GM23338 (cell line): Measurements from ENCODE around the gene CLPTM1L. TPM values are rescaled to one million over a fixed set of nuclear protein-coding genes. Genes with fewer than 3 reads are reported as not detected.

Experiments used
- ATAC-seq: fragments of 200-7000 bp; cut with Tn5 transposase; 3 replicates; pipeline ENCODE4 v1.9.1; 2020
- DNase-seq: peaks from one replicate; pipeline ENCODE4 v3.0.0-alpha.2; 2015; ENCODE audit warnings: low spot score
- H2AFZ ChIP-seq: fragments of 200-600 bp; sonication (generic); 2 replicates; pipeline ENCODE4 v1.8.0; 2016; ENCODE audit warnings: antibody characterized with exemption, mild to moderate bottlenecking, moderate library complexity
- H3F3A ChIP-seq: fragments of 200-600 bp; sonication (generic); replicated peaks from 2 replicates; pipeline ENCODE4 v1.8.0; 2017; ENCODE audit warnings: antibody characterized with exemption, mixed run types, low read depth
- H3K27ac ChIP-seq: fragments of 200-600 bp; sonication (generic); 2 replicates; pipeline ENCODE4 v1.6.1; 2016; ENCODE audit warnings: low read depth
- H3K27me3 ChIP-seq: fragments of 200-600 bp; sonication (generic); 2 replicates; pipeline ENCODE4 v1.8.0; 2016; ENCODE audit warnings: mild to moderate bottlenecking, mixed run types, moderate library complexity; ENCODE audit not compliant: insufficient read depth
- H3K36me3 ChIP-seq: fragments of 200-600 bp; sonication (generic); 2 replicates; pipeline ENCODE4 v1.8.0; 2016; ENCODE audit warnings: mild to moderate bottlenecking; ENCODE audit not compliant: insufficient read depth
- H3K4me1 ChIP-seq: fragments of 200-600 bp; sonication (generic); 2 replicates; pipeline ENCODE4 v1.8.0; 2016; ENCODE audit warnings: mild to moderate bottlenecking, moderate library complexity; ENCODE audit not compliant: insufficient read depth
- H3K4me2 ChIP-seq: fragments of 200-600 bp; sonication (generic); 2 replicates; pipeline ENCODE4 v1.7.1; 2017; ENCODE audit warnings: mixed run types
- H3K4me3 ChIP-seq: fragments of 200-600 bp; sonication (generic); 2 replicates; pipeline ENCODE4 v1.6.1; 2016; ENCODE audit warnings: mixed run types
- H3K79me2 ChIP-seq: fragments of 200-600 bp; sonication (generic); replicated peaks from 2 replicates; pipeline ENCODE4 v1.8.0; 2017; ENCODE audit warnings: mild to moderate bottlenecking; ENCODE audit not compliant: insufficient read depth
- H3K9me2 ChIP-seq: fragments of 200-600 bp; sonication (generic); 2 replicates; pipeline ENCODE4 v1.8.0; 2017; ENCODE audit not compliant: insufficient read depth
- H4K20me1 ChIP-seq: fragments of 200-600 bp; sonication (generic); replicated peaks from 2 replicates; pipeline ENCODE4 v1.8.0; 2017; ENCODE audit warnings: mild to moderate bottlenecking; ENCODE audit not compliant: insufficient read depth
- H3K27ac Mint-ChIP-seq: 2 replicates; pipeline ENCODE4 v1.8.0; 2020; ENCODE audit warnings: inconsistent platforms, mild to moderate bottlenecking, moderate library complexity, mixed read lengths
- H3K27me3 Mint-ChIP-seq: 3 replicates; pipeline ENCODE4 v1.8.0; 2022; ENCODE audit warnings: low read depth, mild to moderate bottlenecking, moderate library complexity, mixed read lengths, inconsistent platforms; ENCODE audit not compliant: insufficient read depth, poor library complexity
- H3K36me3 Mint-ChIP-seq: 3 replicates; pipeline ENCODE4 v1.8.0; 2021; ENCODE audit warnings: low read depth, mild to moderate bottlenecking, inconsistent platforms, moderate library complexity, mixed read lengths
- H3K4me1 Mint-ChIP-seq: 3 replicates; pipeline ENCODE4 v1.8.0; 2020; ENCODE audit warnings: mild to moderate bottlenecking, inconsistent platforms, mixed read lengths
- H3K4me3 Mint-ChIP-seq: 3 replicates; pipeline ENCODE4 v1.8.0; 2021; ENCODE audit warnings: moderate library complexity, mild to moderate bottlenecking, inconsistent platforms, mixed read lengths
- H3K9me3 Mint-ChIP-seq: 3 replicates; pipeline ENCODE4 v1.8.0; 2020; ENCODE audit warnings: moderate library complexity, mild to moderate bottlenecking, inconsistent platforms, mixed read lengths
- CREB1 ChIP-seq: fragments of 250-450 bp; sonication (Bioruptor Pico); IDR thresholded peaks from 2 replicates; pipeline ENCODE4 v1.5.0; 2020; ENCODE audit warnings: low read depth, mild to moderate bottlenecking, moderate library complexity
- CTCF ChIP-seq, 2 experiments: fragments of 200-600 bp in 1 of 2; sonication (generic) in 1 of 2; conservative IDR thresholded peaks; 2 replicates each; pipeline versions ENCODE4 v1.5.1 to v1.6.1; 2016 to 2017; ENCODE audit warnings: antibody characterized with exemption in 2 of 2, low read depth in 2 of 2, mild to moderate bottlenecking in 2 of 2, moderate library complexity in 1 of 2
- ETS1 ChIP-seq: IDR thresholded peaks from 2 replicates; pipeline ENCODE4 v1.6.1; 2016; ENCODE audit warnings: antibody characterized with exemption
- EZH2 ChIP-seq: fragments of 200-600 bp; sonication (generic); IDR thresholded peaks from one replicate; pipeline ENCODE4 v1.8.0; 2017; ENCODE audit warnings: antibody characterized with exemption, mild to moderate bottlenecking, low read depth; ENCODE audit not compliant: unreplicated experiment
- EZH2phosphoT487 ChIP-seq: fragments of 200-600 bp; sonication (generic); IDR thresholded peaks from one replicate; pipeline ENCODE4 v1.8.1; 2018; ENCODE audit warnings: antibody characterized with exemption; ENCODE audit not compliant: unreplicated experiment
- JUNB ChIP-seq: IDR thresholded peaks from one replicate; pipeline ENCODE4 v1.6.1; 2016; ENCODE audit warnings: antibody characterized with exemption; ENCODE audit not compliant: unreplicated experiment
- NANOG ChIP-seq: IDR thresholded peaks from 2 replicates; pipeline ENCODE4 v1.6.1; 2016; ENCODE audit warnings: antibody characterized with exemption, borderline replicate concordance
- POLR2AphosphoS5 ChIP-seq: IDR thresholded peaks from 2 replicates; pipeline ENCODE4 v1.6.1; 2016; ENCODE audit warnings: antibody characterized with exemption, low read depth
- REST ChIP-seq: IDR thresholded peaks from one replicate; pipeline ENCODE4 v1.6.1; 2018; ENCODE audit warnings: antibody characterized with exemption; ENCODE audit not compliant: unreplicated experiment
- STAT1 ChIP-seq: IDR thresholded peaks from one replicate; pipeline ENCODE4 v1.6.1; 2016; ENCODE audit warnings: antibody characterized with exemption; ENCODE audit not compliant: unreplicated experiment
- ZNF114 ChIP-seq: fragments of 250-450 bp; sonication (Bioruptor Pico); IDR thresholded peaks from 2 replicates; pipeline ENCODE4 v1.5.0; 2020; ENCODE audit warnings: mild to moderate bottlenecking, moderate library complexity
- ZNF331 ChIP-seq: fragments of 250-450 bp; sonication (Bioruptor Pico); IDR thresholded peaks from 2 replicates; pipeline ENCODE4 v1.5.0; 2020; ENCODE audit warnings: low read depth, mild to moderate bottlenecking, moderate library complexity
- polyA plus RNA-seq: library from polyadenylated mRNA; unstranded; fragments of >200 nt; fragmentation: Nextera tagmentation; extraction: Ambion mirVana; gene quantifications from 2 replicates; pipeline ENCODE4 v1.2.1, GENCODE V29; 2016
- total RNA-seq: library from RNA; depleted of rRNA; stranded (reverse); fragments of >200 nt; shearing (Covaris generic); gene quantifications from 2 replicates; pipeline ENCODE4 v1.2.3, GENCODE V29; 2014

The CLPTM1L gene
- total and polyA plus RNA-seq, 2 experiments from 2014 or later, result 39.9 to 110 TPM

DNA sequence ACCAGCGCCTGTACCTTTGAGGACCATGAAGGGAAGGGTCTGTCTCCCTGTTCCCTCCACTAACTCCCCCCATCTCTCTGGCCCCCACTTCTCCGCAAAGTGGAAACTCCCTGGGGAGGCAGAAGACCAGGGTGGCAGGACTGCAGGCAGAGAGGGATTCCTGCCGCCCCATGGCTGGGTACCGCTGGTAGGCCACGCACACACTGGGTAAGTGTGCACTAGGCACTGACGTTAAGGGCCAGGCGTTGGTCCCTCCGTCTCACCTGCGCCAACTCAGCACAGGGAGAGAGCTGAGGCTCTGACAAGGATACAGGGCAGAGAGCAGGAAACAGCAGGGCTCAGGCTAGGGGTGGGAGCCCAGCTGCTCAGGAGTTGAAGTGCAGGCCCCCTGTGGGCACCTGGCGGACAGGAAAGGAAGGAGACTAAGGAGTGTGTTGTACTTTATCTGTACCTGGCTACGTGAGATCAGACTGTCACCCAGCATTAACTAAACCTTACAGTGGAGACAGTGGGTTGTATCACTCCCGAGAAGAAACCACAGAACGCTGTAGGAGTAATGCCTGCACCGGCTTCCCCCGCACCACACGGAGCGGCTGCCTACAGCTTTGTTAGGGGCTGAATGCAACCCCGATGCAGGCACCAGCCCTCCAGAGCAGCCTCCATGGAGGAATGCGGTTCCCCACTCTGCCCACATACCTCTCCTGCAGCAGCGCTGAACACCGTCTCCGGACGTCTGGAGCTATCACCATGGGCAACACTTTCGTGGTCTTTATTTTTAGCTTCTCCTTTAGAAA, 34.2 kb upstream of the CLPTM1L start (continued):
- TF ChIP-seq CTCF (conservative IDR thresholded peaks at IDR 0.05; ENCODE audit: low read depth in 2 of 2) (no peak), REST (no peak), ETS1 (no peak), EZH2phosphoT487 (no peak), EZH2 (no peak)

- Histone ChIP-seq H3K27me3 (no peaks in the 10 kb centered on the region), H3K36me3 (no peaks in the 10 kb centered on the region; the same call in 1 of the 2 replicates), H3K4me1 (peaks cover 3% of the 10 kb centered on the region; the same call in 1 of the 2 replicates), H3K4me2 (no peak overlapping the region), H3F3A (0 out of 2 replicates have a peak, but pooled peaks cover 4% of the 10 kb centered on the region), H4K20me1 (no peaks in the 10 kb centered on the region), H2AFZ (no peak overlapping the region), H3K27ac (no peak overlapping the region), H3K79me2 (no peaks in the 10 kb centered on the region), H3K4me3 (no peak overlapping the region), H3K9me2 (no peaks in the 10 kb centered on the region)
- Mint-ChIP-seq H3K9me3 (peaks cover 15% of the 10 kb centered on the region; the same call in 2 of the 3 replicates), H3K36me3 (0 out of 3 replicates have a peak, but pooled peaks cover 3% of the 10 kb centered on the region), H3K27ac (no peak overlapping the region), H3K4me1 (peaks cover 7% of the 10 kb centered on the region), H3K27me3 (peaks cover 27% of the 10 kb centered on the region), H3K4me3 (no peak overlapping the region)
- no peak for ATAC-seq
- no peak for DNase-seq
- TF ChIP-seq ETS1, result no peak
- no peak for TF ChIP-seq POLR2AphosphoS5
- TF ChIP-seq STAT1, result no peak
- no peak for TF ChIP-seq ZNF114 (CRISPR knock-in tag)
- no peak for TF ChIP-seq EZH2
- TF ChIP-seq EZH2phosphoT487, result no peak
- no peak for TF ChIP-seq CTCF (conservative IDR thresholded peaks at IDR 0.05; ENCODE audit: low read depth in 2 of 2)
- TF ChIP-seq NANOG, result no peak
- TF ChIP-seq CREB1, result no peak
- TF ChIP-seq REST, result no peak
- TF ChIP-seq ZNF331 (CRISPR knock-in tag), result no peak
- TF ChIP-seq JUNB, result no peak
Observed at GRCh38 chr5:1378096-1378495, 33.2 kb upstream of the CLPTM1L start.
